Neutrophil (primary cell): ENCODE measurements around the gene PHIP.

Source experiments
- H3K27ac ChIP-seq: fragments of 200-600 bp; sonication (generic); 2 replicates; pipeline ENCODE4 v1.5.1; 2016; ENCODE audit warnings: mild to moderate bottlenecking, moderate library complexity
- H3K27me3 ChIP-seq: fragments of 200-600 bp; sonication (generic); 2 replicates; pipeline ENCODE4 v1.6.0; 2016; ENCODE audit warnings: mild to moderate bottlenecking
- H3K36me3 ChIP-seq: fragments of 200-600 bp; sonication (generic); 2 replicates; pipeline ENCODE4 v1.5.1; 2017
- H3K4me1 ChIP-seq, 2 experiments: fragments of 200-600 bp in 1 of 2; sonication (generic) in 1 of 2; 1 replicate in 1 of 2; 2 replicates in 1 of 2; pipeline versions ENCODE4 v1.5.1 to v1.6.1; 2013 to 2016; ENCODE audit warnings: low read depth in 1 of 2, low read length in 1 of 2, mild to moderate bottlenecking in 1 of 2, moderate library complexity in 1 of 2; ENCODE audit not compliant: control insufficient read depth in 1 of 2, insufficient read depth in 1 of 2
- H3K4me3 ChIP-seq, 2 experiments: fragments of 200-600 bp in 1 of 2; sonication (generic) in 1 of 2; 1 replicate in 1 of 2; 2 replicates in 1 of 2; pipeline ENCODE4 v1.5.1; 2013 to 2016; ENCODE audit warnings: low read depth in 1 of 2, low read length in 1 of 2, mild to moderate bottlenecking in 1 of 2, moderate library complexity in 1 of 2
- H3K9me3 ChIP-seq: fragments of 200-600 bp; sonication (generic); 2 replicates; pipeline ENCODE4 v1.5.1; 2016
- TF ChIP-seq, protein P1 (sequence below): fragments of 200-600 bp; sonication (generic); IDR thresholded peaks from 2 replicates; pipeline ENCODE4 v1.5.1; 2016; ENCODE audit warnings: antibody characterized with exemption

PHIP gene

DNA sequence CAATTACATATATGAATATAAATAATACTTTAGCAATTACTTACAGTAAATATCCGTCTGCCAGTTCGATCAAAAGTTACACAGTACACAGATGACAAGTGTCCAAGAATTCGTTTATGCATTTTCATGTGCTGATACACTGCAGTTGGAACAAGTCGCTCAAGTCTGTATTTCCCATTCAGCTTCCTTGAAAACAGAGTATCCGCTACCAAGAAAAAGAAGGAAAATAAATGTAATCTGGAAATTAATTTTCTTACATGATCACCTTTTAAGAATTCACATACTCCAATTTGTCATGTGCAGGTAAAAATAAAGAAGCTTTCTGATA is 35.3 kb downstream of the PHIP start:
- Histone ChIP-seq H3K4me3 (no peak overlapping the region), H3K4me1 (no peaks in the 10 kb centered on the region), H3K9me3 (no peaks in the 10 kb centered on the region), H3K27ac (no peak overlapping the region), H3K27me3 (no peaks in the 10 kb centered on the region), H3K36me3 (peaks cover 37% of the 10 kb centered on the region)
- TF ChIP-seq, protein P1, sequence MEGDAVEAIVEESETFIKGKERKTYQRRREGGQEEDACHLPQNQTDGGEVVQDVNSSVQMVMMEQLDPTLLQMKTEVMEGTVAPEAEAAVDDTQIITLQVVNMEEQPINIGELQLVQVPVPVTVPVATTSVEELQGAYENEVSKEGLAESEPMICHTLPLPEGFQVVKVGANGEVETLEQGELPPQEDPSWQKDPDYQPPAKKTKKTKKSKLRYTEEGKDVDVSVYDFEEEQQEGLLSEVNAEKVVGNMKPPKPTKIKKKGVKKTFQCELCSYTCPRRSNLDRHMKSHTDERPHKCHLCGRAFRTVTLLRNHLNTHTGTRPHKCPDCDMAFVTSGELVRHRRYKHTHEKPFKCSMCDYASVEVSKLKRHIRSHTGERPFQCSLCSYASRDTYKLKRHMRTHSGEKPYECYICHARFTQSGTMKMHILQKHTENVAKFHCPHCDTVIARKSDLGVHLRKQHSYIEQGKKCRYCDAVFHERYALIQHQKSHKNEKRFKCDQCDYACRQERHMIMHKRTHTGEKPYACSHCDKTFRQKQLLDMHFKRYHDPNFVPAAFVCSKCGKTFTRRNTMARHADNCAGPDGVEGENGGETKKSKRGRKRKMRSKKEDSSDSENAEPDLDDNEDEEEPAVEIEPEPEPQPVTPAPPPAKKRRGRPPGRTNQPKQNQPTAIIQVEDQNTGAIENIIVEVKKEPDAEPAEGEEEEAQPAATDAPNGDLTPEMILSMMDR: no peak

DNA sequence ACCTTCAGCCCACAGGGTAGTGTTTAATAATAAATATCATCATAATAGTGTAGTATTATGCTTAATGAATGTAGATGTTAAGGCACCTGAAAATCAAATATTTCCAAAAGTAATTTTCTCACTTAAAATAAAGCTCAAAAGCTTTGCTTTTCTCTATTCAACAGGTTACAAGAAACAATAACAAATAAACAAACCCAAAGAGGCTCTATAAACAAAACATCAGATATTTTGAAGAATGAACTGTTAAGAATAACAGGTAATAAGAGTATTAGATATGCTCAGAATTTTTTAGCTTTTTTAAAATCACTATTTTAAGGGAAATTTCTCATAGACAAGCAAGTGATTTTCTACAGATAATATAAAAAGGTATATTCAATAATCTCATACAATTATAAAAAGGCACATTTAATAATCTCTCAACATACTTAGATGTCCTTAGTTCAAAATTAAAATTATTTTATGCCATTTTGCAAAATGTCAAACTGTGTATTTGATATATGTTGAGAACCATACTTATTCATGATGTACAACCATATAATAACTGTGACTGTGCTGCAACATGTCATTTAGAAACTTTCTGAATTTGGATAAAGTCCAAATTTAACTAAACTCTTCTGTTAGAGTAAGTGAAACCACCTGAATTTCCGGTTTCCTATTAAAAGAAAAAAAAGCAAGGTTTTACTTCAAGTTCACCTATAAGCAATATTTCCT is 35.8 kb downstream of the PHIP start:
- no peak overlapping the region for H3K4me3 ChIP-seq
- H3K4me1 ChIP-seq: no peaks in the 10 kb centered on the region
- peaks cover 42% of the 10 kb centered on the region for H3K36me3 ChIP-seq
- no peak overlapping the region for H3K27ac ChIP-seq
- no peaks in the 10 kb centered on the region for H3K27me3 ChIP-seq
- TF ChIP-seq, protein P1: no peak
- no peaks in the 10 kb centered on the region for H3K9me3 ChIP-seq

DNA sequence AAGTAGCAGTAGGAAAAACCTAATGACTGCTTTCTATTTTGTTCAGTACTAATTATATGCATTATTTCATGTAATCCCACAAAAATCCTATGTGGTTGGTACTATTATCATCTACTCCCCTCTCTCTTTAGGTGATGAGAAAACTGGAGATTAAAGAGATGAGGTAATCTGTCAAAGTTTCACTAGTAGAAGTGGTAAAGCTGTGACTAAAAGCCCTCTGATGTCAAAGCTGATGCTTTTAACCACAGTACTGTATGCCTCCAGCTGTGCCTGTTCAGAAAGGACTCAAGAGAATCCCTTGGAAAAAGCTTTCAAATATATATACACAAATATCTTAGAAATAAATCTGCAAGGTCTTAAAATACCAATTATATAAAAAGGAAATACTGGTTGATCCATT is 38.0 kb downstream of the PHIP start:
- TF ChIP-seq, protein P1: no peak
- no peaks in the 10 kb centered on the region for H3K27me3 ChIP-seq
- H3K4me1 ChIP-seq: no peaks in the 10 kb centered on the region
- H3K27ac ChIP-seq: no peak overlapping the region
- peaks cover 44% of the 10 kb centered on the region for H3K36me3 ChIP-seq
- no peaks in the 10 kb centered on the region for H3K9me3 ChIP-seq
- no peak overlapping the region for H3K4me3 ChIP-seq

DNA sequence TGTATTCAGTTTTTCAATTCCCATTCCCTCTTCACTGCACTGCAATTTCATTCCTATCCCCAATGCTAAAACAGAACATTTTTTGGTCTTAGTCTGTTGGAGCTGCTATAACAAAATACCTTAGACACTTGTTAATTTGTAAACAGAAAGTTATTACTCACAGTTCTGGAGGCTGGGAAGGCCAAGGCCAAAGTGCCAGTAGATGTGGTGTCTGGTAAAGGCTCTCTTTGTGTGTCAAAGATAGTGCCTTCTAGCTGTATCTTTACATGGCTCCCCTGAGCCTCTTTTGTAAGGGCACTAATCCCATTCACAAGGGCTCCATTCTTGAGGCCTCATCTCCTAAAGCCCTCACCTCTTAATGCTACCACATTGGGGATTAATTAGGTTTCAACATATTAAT is 40.0 kb downstream of the PHIP start:
- no peak overlapping the region for H3K27ac ChIP-seq

DNA sequence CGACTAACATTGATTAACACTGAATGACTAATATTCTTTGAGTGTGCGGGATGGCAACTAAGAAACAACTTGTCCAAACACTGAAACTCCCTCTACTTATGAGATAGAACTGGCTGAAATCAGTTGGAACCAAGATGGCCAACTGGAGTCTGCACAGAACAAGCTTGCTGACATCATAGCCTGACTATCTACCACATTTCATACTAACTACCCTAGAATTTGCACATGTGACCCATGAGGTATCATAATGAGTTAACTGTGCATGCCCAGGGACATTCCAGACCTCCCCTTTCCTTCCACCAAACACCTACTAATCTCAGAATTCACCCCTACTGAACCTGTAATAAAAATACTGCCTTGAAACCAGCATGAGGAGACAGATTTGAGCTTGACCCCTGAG is 43.2 kb downstream of the PHIP start:
- peaks cover 0 to 12% of the 10 kb centered on the region in 2 experiments for H3K4me1 ChIP-seq
- no peaks in the 10 kb centered on the region for H3K9me3 ChIP-seq
- H3K4me3 ChIP-seq: no peak overlapping the region
- no peaks in the 10 kb centered on the region for H3K27me3 ChIP-seq
- TF ChIP-seq, protein P1: no peak
- H3K36me3 ChIP-seq: peaks cover 25% of the 10 kb centered on the region
- no peak overlapping the region for H3K27ac ChIP-seq

More for the DNA sequence above, 40.0 kb downstream of the PHIP start:
- H3K36me3 ChIP-seq: peaks cover 44% of the 10 kb centered on the region
- H3K4me1 ChIP-seq: no peaks in the 10 kb centered on the region
- H3K9me3 ChIP-seq: no peaks in the 10 kb centered on the region
- TF ChIP-seq, protein P1: no peak
- H3K4me3 ChIP-seq: no peak overlapping the region
- H3K27me3 ChIP-seq: no peaks in the 10 kb centered on the region
